GM21723 (cell line): Measurements from ENCODE around the gene FRMD6.
A peak's percentile ranks its signal among the peaks of the same experiment; 100 is the strongest.

Source experiments
- ATAC-seq: cut with Tn5 transposase; IDR thresholded peaks from one replicate; pipeline ENCODE4 v1.9.1; 2021; ENCODE audit warnings: mild to moderate bottlenecking, moderate library complexity; ENCODE audit not compliant: unreplicated experiment

The FRMD6 gene

GRCh38 chr14:51651388-51652167 is at the start of gene FRMD6:
TSS of gene FRMD6 (plus strand) at chr14:51651910. CDS start at chr14:51689837, 37,927 bp downstream.
- ATAC-seq = peak; percentile 79

DNA sequence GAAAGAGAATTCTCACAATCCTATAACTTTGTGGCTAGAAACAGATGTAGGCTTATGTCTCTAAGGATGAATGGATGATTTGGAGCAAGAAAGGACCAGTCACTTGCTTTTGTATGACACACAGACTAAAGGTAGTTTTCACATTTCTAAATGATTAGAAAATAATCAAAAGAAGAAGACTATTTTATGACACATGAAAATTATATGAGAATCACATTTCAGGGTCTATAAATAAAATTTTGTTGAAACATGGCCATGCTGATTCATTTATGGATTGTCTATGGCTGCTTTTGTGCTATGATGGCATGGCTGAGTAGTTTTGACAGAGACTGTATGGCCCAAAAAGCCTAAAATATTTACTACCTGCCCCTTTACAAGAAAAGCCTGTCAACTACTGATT is 49.4 kb upstream of the FRMD6 start:
- no peak for ATAC-seq

- ATAC-seq = no peak
Observed at GRCh38 chr14:51603495-51603894, 48.2 kb upstream of the FRMD6 start.

GRCh38 chr14:51604073-51604472 is 47.6 kb upstream of the FRMD6 start:
- ATAC-seq = no peak

DNA sequence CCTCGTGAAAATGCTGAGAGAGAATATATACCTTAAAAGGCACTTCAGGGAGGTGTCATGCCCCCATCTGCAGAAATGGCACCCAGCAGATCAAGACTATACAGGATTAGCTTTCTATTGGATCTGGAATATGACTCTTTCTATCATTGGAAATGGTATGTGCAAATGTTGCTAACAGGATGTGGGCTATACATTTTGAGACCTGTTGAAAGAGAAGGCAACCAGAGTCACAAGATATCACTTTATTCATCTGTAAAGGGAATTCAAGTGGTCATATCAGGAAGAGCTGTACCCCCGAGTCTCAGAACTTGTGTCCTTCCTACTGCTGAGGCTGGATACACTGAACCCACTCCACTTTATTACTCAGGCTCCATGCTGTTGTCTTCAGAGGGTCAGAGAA is 46.1 kb upstream of the FRMD6 start:
- no peak for ATAC-seq

- ATAC-seq = no peak
Observed at GRCh38 chr14:51607711-51608110, 44.0 kb upstream of the FRMD6 start.

DNA sequence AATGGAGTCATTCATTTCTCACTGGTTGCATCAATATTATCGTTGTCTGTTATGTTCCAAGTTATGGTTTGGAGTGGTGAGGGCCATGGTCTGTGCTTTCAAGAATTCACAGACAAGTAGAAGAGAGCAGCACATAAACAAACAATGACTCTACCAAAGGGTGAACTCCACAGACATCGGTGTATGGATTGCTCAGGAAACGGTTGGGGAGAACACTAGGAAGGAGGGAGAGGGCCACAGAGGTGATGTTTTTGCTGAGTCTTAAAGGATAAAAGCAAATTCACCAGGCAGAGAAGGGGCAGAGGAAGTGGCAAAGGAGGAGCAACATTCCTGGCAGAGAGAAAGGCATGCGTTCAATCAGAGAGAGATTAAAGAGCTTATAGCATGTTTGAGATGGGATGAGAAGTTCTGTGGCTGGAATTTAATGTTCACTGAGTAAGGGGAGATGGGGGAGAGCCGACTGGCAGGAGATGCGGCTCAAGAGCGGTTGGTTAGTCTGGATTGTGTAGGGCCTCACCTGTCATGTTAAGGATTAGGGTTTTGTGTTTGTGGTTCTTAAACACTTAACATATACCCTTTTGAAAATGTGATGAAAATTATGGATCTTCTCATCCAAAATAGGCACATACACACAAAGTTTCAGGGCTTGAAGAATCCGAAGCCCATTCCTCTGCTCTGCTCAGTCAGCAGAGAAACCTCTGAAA is 42.3 kb upstream of the FRMD6 start:
- no peak for ATAC-seq

GRCh38 chr14:51609955-51610283 is 41.8 kb upstream of the FRMD6 start:
- no peak for ATAC-seq

GRCh38 chr14:51610771-51611170 is 40.9 kb upstream of the FRMD6 start:
- no peak for ATAC-seq

GRCh38 chr14:51612449-51612848 is 39.3 kb upstream of the FRMD6 start:
- ATAC-seq = no peak

DNA sequence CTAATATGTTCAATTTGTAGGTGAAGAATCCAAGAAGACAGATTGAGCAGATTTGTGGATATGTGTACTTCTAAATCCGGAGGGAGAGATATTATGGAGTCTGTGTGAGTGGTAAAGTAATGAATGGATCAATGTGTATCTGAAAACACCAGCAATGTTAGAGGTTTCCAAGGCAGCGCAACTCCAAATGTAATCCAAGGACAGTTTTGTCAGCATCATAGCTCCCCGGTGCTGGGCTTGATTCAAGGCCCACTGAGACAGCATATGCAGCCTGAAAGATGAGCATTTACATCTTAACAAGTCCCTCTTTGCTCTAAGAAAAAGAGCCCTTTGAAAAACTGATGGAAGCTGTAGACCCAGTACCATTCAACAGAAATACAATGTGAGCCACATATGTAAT is 38.3 kb upstream of the FRMD6 start:
- ATAC-seq = no peak

DNA sequence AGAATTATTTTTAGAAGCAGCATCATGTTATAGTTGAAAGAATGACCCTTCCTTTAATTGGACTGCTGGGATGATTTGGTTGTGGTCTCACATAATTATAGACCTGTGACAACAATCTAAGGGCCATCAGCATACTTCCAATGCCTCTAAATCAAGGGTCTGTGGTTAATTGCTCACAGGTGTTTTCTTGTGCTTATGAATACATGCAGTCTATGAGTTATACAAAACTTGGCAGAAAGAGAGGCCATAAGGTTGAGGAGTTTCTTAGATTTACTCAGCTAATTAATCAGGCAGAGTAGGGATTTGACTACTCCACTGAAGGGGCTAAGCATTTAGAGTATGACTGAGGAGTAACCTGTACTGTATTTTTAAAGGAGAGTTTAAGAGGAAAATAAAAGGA is 37.0 kb upstream of the FRMD6 start:
- peak; percentile 64 for ATAC-seq

DNA sequence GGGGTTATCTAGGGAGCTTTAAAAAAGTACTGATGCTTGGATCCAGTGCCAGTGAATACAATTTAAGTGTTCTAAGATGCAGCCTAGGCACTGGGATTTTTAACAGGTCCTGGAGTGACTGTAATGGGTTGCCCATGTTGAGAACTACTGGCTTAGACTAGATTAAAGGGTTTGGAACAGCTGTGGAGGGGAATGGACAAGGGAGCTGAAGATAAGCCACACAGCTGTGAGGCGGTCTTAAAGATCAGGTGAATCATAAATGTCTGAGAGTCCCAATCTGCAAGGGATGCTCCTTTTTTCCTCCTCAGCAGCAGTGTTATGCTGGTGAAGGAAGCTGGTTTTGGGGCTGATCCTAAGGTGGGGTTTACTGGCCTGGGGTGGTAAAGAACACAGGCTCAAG is 35.5 kb upstream of the FRMD6 start:
- ATAC-seq = no peak

GRCh38 chr14:51616724-51617409 is 34.8 kb upstream of the FRMD6 start:
- no peak for ATAC-seq

DNA sequence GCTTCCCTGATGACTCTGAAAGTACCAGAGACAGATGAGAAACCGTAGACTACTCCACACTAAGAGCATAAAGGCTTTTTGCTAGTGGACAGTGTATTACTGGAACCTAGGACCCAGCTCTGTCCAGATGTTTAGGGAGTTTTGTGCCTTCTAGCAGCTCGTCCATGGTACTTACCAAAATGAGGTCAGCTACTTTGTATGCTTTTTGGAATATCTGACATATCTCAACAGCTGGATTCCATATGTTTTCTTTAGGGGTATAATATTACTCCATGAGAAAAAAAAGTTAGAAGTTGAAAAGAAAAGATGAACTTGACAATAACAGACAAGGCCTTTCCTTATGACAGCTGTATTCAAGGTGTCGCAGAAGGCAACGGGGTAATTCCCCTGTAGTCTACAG is 32.1 kb upstream of the FRMD6 start:
- ATAC-seq = no peak

DNA sequence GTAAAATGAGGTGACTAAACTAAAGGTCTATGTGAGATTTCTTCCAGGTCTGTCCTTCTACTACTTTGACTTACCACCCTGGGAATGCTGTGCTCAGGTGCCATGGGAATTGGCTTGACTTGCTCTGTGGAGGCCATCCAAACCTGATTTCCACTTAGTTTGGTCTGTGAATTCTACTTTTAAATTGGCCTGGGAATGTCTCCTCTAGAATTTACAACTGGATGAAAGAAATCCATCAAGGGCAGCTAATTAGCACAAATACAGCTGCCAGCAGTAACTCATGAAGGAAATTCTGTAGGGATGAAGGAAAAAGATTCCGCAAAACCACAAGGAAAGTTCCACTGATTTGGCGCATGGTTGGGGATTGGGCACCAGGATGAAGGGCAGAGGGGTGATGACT is 31.7 kb upstream of the FRMD6 start:
- no peak for ATAC-seq

DNA sequence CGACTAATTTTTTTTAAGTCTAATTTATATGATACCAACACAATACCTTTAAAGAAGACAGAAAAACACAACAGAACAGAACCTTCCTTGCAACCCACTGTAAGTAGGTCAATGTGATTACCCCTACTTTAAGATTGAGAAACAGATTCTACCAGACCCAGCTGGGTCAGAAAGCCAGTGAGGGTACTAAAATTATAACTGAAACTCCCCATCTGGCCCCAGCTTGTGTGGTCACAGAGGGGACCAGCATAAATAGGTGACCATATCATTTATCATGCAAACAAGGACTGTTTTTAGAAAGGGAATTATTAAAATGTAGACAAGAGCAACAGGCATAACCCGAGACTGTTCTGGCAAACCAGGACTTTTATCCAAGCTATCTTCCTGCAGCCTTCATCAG is 30.1 kb upstream of the FRMD6 start:
- ATAC-seq = peak; percentile 60

DNA sequence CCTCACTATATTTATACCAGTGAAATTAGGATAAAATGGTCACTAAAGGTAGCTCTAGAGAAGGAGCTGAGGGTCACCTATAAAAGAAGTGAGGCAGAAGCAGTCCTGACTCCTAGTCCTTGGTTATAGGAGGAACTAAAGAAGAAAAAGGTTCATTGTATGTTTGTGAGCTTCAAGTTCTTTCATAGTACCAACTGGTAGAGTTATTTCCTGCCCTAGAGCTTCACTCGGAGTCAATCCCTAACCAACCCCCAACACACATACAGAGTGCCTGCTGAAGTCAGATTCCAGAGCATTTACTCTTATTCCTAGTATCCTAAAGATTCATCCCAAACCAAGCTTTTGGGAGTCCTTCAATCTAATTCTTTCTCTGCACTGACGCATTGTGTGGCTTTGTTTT is 29.3 kb upstream of the FRMD6 start:
- ATAC-seq = no peak

DNA sequence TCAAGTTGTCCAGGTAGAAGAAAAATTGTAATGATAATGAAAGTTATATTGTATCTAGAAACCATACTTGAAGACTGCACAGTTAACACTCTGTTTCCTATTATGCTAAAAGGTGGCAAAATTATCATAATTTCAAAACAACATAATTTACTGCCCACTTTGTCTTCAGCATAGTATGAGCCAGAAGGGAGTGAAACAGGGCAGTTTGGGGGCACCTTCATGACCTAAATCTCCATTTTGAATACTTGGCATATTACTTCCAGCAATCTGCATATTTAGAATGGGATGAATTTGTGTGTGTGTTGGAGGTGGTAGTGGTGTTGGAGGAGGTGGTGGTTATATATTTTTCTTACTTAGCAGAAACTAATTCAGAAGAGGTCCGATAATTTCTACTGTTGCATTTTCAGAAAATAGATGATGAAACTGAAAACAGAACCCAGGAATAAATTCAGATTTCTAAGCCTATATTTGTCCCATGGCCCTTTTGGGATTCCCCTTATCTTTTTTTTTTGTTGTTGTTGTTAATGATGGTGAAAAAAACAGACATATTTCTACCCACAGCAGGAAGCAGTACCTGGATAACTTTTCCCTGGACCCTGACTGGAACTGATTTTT is 26.6 kb upstream of the FRMD6 start:
- ATAC-seq = no peak

- ATAC-seq = no peak
Observed at GRCh38 chr14:51626185-51626584, 25.5 kb upstream of the FRMD6 start.

DNA sequence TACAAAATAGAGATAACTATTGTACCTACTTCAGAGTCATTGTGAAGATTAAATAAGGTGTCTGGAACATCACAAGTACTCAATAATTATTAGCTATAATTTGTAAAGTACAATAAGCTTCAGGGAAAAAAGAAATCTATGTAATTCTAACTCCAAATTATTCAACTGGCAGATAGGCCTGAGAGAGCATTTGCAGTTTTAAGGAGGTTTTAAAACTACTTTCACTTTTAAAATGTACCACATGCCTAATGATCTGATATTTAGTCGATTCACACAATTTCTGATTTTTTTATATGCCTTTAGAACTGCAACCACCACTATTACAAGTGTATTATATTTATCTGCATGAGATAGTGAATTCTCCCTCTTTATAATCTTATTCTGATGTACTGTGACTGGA is 24.9 kb upstream of the FRMD6 start:
- ATAC-seq = no peak

DNA sequence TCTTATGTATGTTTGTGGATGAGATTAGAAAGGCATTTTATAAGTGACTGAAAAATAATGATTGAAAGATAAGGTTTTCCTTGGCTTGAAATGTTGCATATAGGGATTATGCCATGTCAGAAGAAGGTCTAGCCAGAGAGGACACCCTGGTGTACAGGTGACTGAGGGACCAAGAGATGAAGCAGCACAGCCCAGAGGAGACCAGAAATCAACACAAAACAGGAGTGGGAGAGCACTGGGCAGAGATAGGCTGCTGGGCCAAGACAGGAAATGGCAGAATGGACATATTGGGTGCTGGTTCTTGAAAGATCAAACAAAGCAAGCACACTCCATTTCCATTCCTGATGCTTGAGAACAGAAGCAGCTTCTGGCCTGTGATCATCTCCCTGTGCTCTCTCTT is 24.4 kb upstream of the FRMD6 start:
- no peak for ATAC-seq
